Measurements from ENCODE around the gene PCNA.
"Not testable (repeated sequence)": the region's sequence is repeated elsewhere in the genome, so short reads cannot be mapped to it uniquely, and the experiment has no call there.

The PCNA gene

GRCh38 chr20:5141615-5142014, 21.9 kb upstream of the PCNA start:
- no peak for DNase-seq

GRCh38 chr20:5140195-5140594, 20.4 kb upstream of the PCNA start:
- DNase-seq, result no peak

- no peak for DNase-seq
Measured at GRCh38 chr20:5136096-5136495, 16.3 kb upstream of the PCNA start.

- no peak for DNase-seq
Measured at GRCh38 chr20:5135363-5136012, 15.7 kb upstream of the PCNA start.

GRCh38 chr20:5133998-5134397, 14.2 kb upstream of the PCNA start:
- no peak for DNase-seq

- DNase-seq, result no peak
Measured at GRCh38 chr20:5131502-5131901, 11.7 kb upstream of the PCNA start.

- DNase-seq, result no peak
Measured at GRCh38 chr20:5128886-5129285, 9.1 kb upstream of the PCNA start.

GRCh38 chr20:5127859-5128424, 8.2 kb upstream of the PCNA start:
- no peak for DNase-seq

GRCh38 chr20:5127204-5127858, 7.6 kb upstream of the PCNA start:
- peak; percentile 66 for DNase-seq

GRCh38 chr20:5126512-5127203, 6.9 kb upstream of the PCNA start, which contains the start of gene CDS2:
Gene CDS2, plus strand, starts transcription at chr20:5127008. Its CDS starts 85 bp downstream, at chr20:5127093.
- DNase-seq, result peak; percentile 100

- DNase-seq, result no peak
Measured at GRCh38 chr20:5122873-5123260, 3.1 kb upstream of the PCNA start.

GRCh38 chr20:5120185-5120476, 373 bp upstream of the PCNA start:
- DNase-seq, result no peak

GRCh38 chr20:5119143-5119434, 669 bp downstream of the PCNA start:
- no peak for DNase-seq

GRCh38 chr20:5118220-5119142, 1.3 kb downstream of the PCNA start:
- DNase-seq, result no peak

- no peak for DNase-seq
Measured at GRCh38 chr20:5116875-5117274, 2.9 kb downstream of the PCNA start.

- no peak for DNase-seq
Measured at GRCh38 chr20:5114403-5114802, 5.4 kb downstream of the PCNA start.

- no peak for DNase-seq
Measured at GRCh38 chr20:5113615-5113986, 6.2 kb downstream of the PCNA start.

- DNase-seq, result no peak
Measured at GRCh38 chr20:5109276-5109675, 10.5 kb downstream of the PCNA start.

GRCh38 chr20:5104479-5104878, 15.3 kb downstream of the PCNA start:
- no peak for DNase-seq

GRCh38 chr20:5100684-5101347, 18.9 kb downstream of the PCNA start:
- DNase-seq, result peak; percentile 74

GRCh38 chr20:5099909-5100308, 19.8 kb downstream of the PCNA start:
- DNase-seq, result not testable (repeated sequence)

GRCh38 chr20:5099009-5099408, 20.7 kb downstream of the PCNA start:
- not testable (repeated sequence) for DNase-seq

GRCh38 chr20:5096463-5096862, 23.3 kb downstream of the PCNA start:
- no peak for DNase-seq

Measured in activated naive CD4-positive, alpha-beta T cell treated with anti-CD3 and anti-CD28 coated beads, Interleukin-2, amount 50 U/mL, for 16 hours (primary cell).